IMR-90 (cell line): ENCODE data around the gene ENAH. TPM values are rescaled to one million over a fixed set of nuclear protein-coding genes. Genes with fewer than 3 reads are reported as not detected.
A peak's percentile ranks its signal among the peaks of the same experiment; 100 is the strongest.

Experiments
- ATAC-seq: fragments of 200-7000 bp; cut with Tn5 transposase; 2 replicates; pipeline ENCODE4 v1.9.1; 2020; ENCODE audit warnings: low read depth, mild to moderate bottlenecking, moderate library complexity
- BruUV-seq: library from RNA; stranded (reverse); fragments of 400-500 nt; replicated peaks from 2 replicates; lab custom pipeline; 2021; lab: Mats Ljungman, UMichigan
- CTCF ChIA-PET: fragments of 300-600 bp; formaldehyde crosslinking; extraction: SDS; loops from one replicate; lab custom pipeline; 2021; ENCODE audit warnings: antibody characterized with exemption; lab: Yijun Ruan, JAX
- POLR2A ChIA-PET: fragments of 300-600 bp; sonication (Branson Sonifier 250); formaldehyde crosslinking; loops from one replicate; lab custom pipeline; 2022; ENCODE audit warnings: antibody characterized with exemption; ENCODE audit not compliant: unreplicated experiment; lab: Charles Lee
- DNase-seq: peaks from one replicate; pipeline ENCODE4 v3.0.0; 2013
- H2AFZ ChIP-seq: replicated peaks from 2 replicates; pipeline ENCODE3; 2013; ENCODE audit warnings: low read length, mild to moderate bottlenecking; ENCODE audit not compliant: poor library complexity
- H2AK5ac ChIP-seq: 2 replicates; pipeline ENCODE4 v1.6.1; 2013; ENCODE audit warnings: low read depth, low read length, inconsistent platforms
- H2AK9ac ChIP-seq: replicated peaks from 2 replicates; pipeline ENCODE3; 2013; ENCODE audit warnings: mild to moderate bottlenecking, low read depth, low read length, moderate library complexity; ENCODE audit not compliant: poor library complexity
- H2BK120ac ChIP-seq: 2 replicates; pipeline ENCODE4 v1.6.1; 2013; ENCODE audit warnings: low read depth, low read length, inconsistent platforms
- H2BK15ac ChIP-seq: 3 replicates; pipeline ENCODE4 v1.6.1; 2013; ENCODE audit warnings: low read depth, low read length, inconsistent platforms
- H2BK20ac ChIP-seq: 2 replicates; pipeline ENCODE4 v1.6.1; 2013; ENCODE audit warnings: low read depth, mild to moderate bottlenecking, inconsistent platforms, low read length, moderate library complexity
- H2BK5ac ChIP-seq: 2 replicates; pipeline ENCODE4 v1.6.1; 2013; ENCODE audit warnings: mild to moderate bottlenecking, low read depth, low read length, inconsistent platforms; ENCODE audit not compliant: poor library complexity, severe bottlenecking
- H3K14ac ChIP-seq: replicated peaks from 2 replicates; pipeline ENCODE4 v1.6.1; 2013; ENCODE audit warnings: low read depth, low read length, inconsistent platforms
- H3K18ac ChIP-seq: 2 replicates; pipeline ENCODE4 v1.6.1; 2013; ENCODE audit warnings: low read depth, low read length, control low read depth
- H3K23ac ChIP-seq: 2 replicates; pipeline ENCODE4 v1.6.1; 2013; ENCODE audit warnings: low read depth, low read length, inconsistent platforms
- H3K27ac ChIP-seq: 2 replicates; pipeline ENCODE4 v1.5.1; 2013; ENCODE audit warnings: mild to moderate bottlenecking, control low read depth, low read length; ENCODE audit not compliant: insufficient read depth
- H3K27me3 ChIP-seq: 2 replicates; pipeline ENCODE4 v1.6.1; 2013; ENCODE audit warnings: low read length; ENCODE audit not compliant: control insufficient read depth, insufficient read depth
- H3K36me3 ChIP-seq: 2 replicates; pipeline ENCODE4 v1.6.1; 2013; ENCODE audit warnings: low read length, mixed read lengths; ENCODE audit not compliant: control insufficient read depth, insufficient read depth
- H3K4ac ChIP-seq: 2 replicates; pipeline ENCODE4 v1.6.1; 2013; ENCODE audit warnings: low read depth, low read length, inconsistent platforms
- H3K4me1 ChIP-seq: 2 replicates; pipeline ENCODE4 v1.6.1; 2013; ENCODE audit warnings: low read length, mixed read lengths; ENCODE audit not compliant: control insufficient read depth, insufficient read depth
- H3K4me2 ChIP-seq: 2 replicates; pipeline ENCODE4 v1.6.1; 2013; ENCODE audit warnings: low read depth, mild to moderate bottlenecking, control low read depth, low read length, moderate library complexity
- H3K4me3 ChIP-seq: 2 replicates; pipeline ENCODE4 v1.5.1; 2013; ENCODE audit warnings: low read depth, mild to moderate bottlenecking, control low read depth, low read length, moderate library complexity; ENCODE audit not compliant: insufficient read depth
- H3K56ac ChIP-seq: 2 replicates; pipeline ENCODE4 v1.6.1; 2013; ENCODE audit warnings: low read length, inconsistent platforms; ENCODE audit not compliant: insufficient read depth; ENCODE audit errors: extremely low read depth
- H3K79me1 ChIP-seq, 2 experiments: 2 replicates each; pipeline ENCODE4 v1.6.1; 2013; ENCODE audit warnings: low read length in 2 of 2, inconsistent platforms in 1 of 2, low read depth in 1 of 2
- H3K9ac ChIP-seq: 2 replicates; pipeline ENCODE4 v1.6.1; 2013; ENCODE audit warnings: low read depth, low read length, control low read depth
- H3K9me1 ChIP-seq: 2 replicates; pipeline ENCODE4 v1.6.1; 2013; ENCODE audit warnings: low read length, inconsistent platforms; ENCODE audit not compliant: insufficient read depth
- H3K9me3 ChIP-seq: 2 replicates; pipeline ENCODE4 v1.6.1; 2013; ENCODE audit warnings: low read length; ENCODE audit not compliant: control insufficient read depth, insufficient read depth
- H4K20me1 ChIP-seq: 2 replicates; pipeline ENCODE4 v1.6.1; 2013; ENCODE audit warnings: low read length, inconsistent platforms; ENCODE audit not compliant: insufficient read depth
- H4K5ac ChIP-seq: 2 replicates; pipeline ENCODE4 v1.6.1; 2013; ENCODE audit warnings: mild to moderate bottlenecking, low read depth, low read length, control low read depth
- H4K8ac ChIP-seq, 2 experiments: 2 replicates each; pipeline ENCODE4 v1.6.1; 2013; ENCODE audit warnings: low read depth in 2 of 2, low read length in 2 of 2, control low read depth in 1 of 2, inconsistent platforms in 1 of 2
- H4K91ac ChIP-seq: 2 replicates; pipeline ENCODE4 v1.6.1; 2013; ENCODE audit warnings: low read depth, low read length, inconsistent platforms; ENCODE audit not compliant: insufficient read depth
- CEBPB ChIP-seq: IDR thresholded peaks from 2 replicates; pipeline ENCODE4 v1.6.1; 2012; ENCODE audit warnings: low read depth, low read length, improper control_type of control experiment
- RCOR1 ChIP-seq: IDR thresholded peaks from 2 replicates; pipeline ENCODE4 v1.6.1; 2012; ENCODE audit warnings: mild to moderate bottlenecking, low read length, improper control_type of control experiment; ENCODE audit not compliant: insufficient replicate concordance
- WGBS, 2 experiments: methylation state at CpG; one replicate each; pipeline versions ENCODE4 v1.1.5 to v1.1.7; 2013; ENCODE audit warnings: missing lambda C conversion rate in 2 of 2; ENCODE audit not compliant: insufficient read length in 1 of 2; ENCODE audit errors: extremely low coverage in 2 of 2; 5-methylcytosine and 5-hydroxymethylcytosine counted together
- dilution Hi-C: fragments of 300-500 bp; cut with HindIII; formaldehyde crosslinking; loops from one replicate; pipeline ENCODE4 v1.14.3; 2018; ENCODE audit warnings: low sequenced_read_pairs; ENCODE audit not compliant: unreplicated experiment
- in situ Hi-C: fragments of 300-500 bp; cut with MboI; formaldehyde crosslinking; loops from 3 replicates; pipeline ENCODE4 v1.14.3; 2019; ENCODE audit warnings: low sequenced_read_pairs, inconsistent platforms, mixed read lengths
- intact Hi-C: fragments of 100-400 bp; cut with micrococcal nuclease; formaldehyde crosslinking; loops from 2 replicates; pipeline ENCODE4 v1.10.0; 2022
- polyA plus RNA-seq, 3 experiments: library from polyadenylated mRNA; depleted of rRNA; stranded (reverse); fragments of >200 nt; gene quantifications; 2 replicates each; pipeline ENCODE4 v1.2.3, GENCODE V29; 2012; ENCODE audit warnings: low replicate concordance in 1 of 3
- total RNA-seq: library from RNA; depleted of rRNA; stranded (reverse); fragments of >200 nt; gene quantifications from 2 replicates; pipeline ENCODE4 v1.2.3, GENCODE V29; 2012

ENAH gene
- total and polyA plus RNA-seq, 2 of the 4 experiments (the other 2 are of a cell fraction), result 61.3 to 86.9 TPM

DNA sequence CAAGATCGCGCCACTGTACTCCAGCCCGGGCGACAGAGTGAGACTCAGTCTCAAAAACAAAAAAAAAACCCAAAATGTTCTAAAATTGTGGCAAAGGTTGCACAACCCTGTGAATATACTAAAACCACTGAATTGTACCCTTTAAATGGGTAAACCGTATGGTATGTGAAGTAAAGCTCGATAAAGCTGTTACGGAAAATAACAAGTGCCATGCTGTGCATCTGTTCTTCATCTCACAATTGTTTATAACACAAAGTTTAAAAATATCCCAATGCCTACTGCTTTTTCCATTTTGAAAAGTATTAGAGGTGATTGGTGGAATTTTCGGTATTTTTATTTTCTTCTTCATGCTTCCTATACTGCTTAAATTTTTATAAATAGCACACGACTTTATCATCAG lies 111.5 kb downstream of the ENAH start:
- Histone ChIP-seq H3K4me3 (no peak overlapping the region), H2AK9ac (no peak overlapping the region), H3K4me2 (no peak overlapping the region), H4K91ac (no peak overlapping the region), H3K27me3 (no peaks in the 10 kb centered on the region), H4K5ac (no peak overlapping the region), H4K8ac (no peak overlapping the region), H3K9ac (no peak overlapping the region), H3K4me1 (peaks cover 2% of the 10 kb centered on the region), H2AK5ac (no peak overlapping the region), H3K23ac (no peak overlapping the region), H3K18ac (no peak overlapping the region), H2BK15ac (no peak overlapping the region), H3K36me3 (no peaks in the 10 kb centered on the region; the same call in 1 of the 2 replicates), H2BK120ac (no peak overlapping the region), H3K4ac (no peak overlapping the region), H4K20me1 (peaks cover 32% of the 10 kb centered on the region), H3K79me1 (peaks cover 23 to 73% of the 10 kb centered on the region in 2 experiments), H2BK5ac (no peak overlapping the region), H3K9me1 (peaks cover 8% of the 10 kb centered on the region; the same call in 1 of the 2 replicates), H2BK20ac (no peak overlapping the region), H3K14ac (no peak overlapping the region), H3K56ac (no peak overlapping the region), H3K27ac (no peak overlapping the region), H3K9me3 (no peaks in the 10 kb centered on the region), H2AFZ (no peak overlapping the region)
- dilution Hi-C loops (no loop called here), intact Hi-C loops (no loop called here), in situ Hi-C loops (no loop called here)
- ATAC-seq, result no peak
- no peak for TF ChIP-seq RCOR1
- 0 out of 2 replicates have a peak, but pooled peaks have one; percentile 7 for TF ChIP-seq CEBPB
- POLR2A ChIA-PET, result no interaction called here
- DNase-seq, result no peak
- BruUV-seq, result no TSS peak
- WGBS, 2 experiments, result no CpG with 5 or more reads among the region's 9 CpGs
- CTCF ChIA-PET, result interaction anchor here (0.7 kb wide), 1 partner anchor 108 kb away, joined by 6 read pairs; no protein-coding TSS in a partner anchor
